Skin epidermis (tissue), 12 donors: Measurements from ENCODE around the gene NGLY1.

Source experiments
- H3K27ac ChIP-seq, 21 experiments: fragments of 200-600 bp; sonication (generic) in 11 of 21; one replicate each; pipeline ENCODE4 v1.5.0; 2020; ENCODE audit warnings: mild to moderate bottlenecking in 3 of 21, inconsistent platforms in 2 of 21, moderate library complexity in 2 of 21
- H3K4me3 ChIP-seq, 7 experiments: fragments of 200-600 bp; sonication (generic) in 2 of 7; one replicate each; pipeline ENCODE4 v1.5.0; 2020; ENCODE audit warnings: inconsistent platforms in 2 of 7, mild to moderate bottlenecking in 2 of 7, moderate library complexity in 1 of 7

NGLY1 gene

DNA sequence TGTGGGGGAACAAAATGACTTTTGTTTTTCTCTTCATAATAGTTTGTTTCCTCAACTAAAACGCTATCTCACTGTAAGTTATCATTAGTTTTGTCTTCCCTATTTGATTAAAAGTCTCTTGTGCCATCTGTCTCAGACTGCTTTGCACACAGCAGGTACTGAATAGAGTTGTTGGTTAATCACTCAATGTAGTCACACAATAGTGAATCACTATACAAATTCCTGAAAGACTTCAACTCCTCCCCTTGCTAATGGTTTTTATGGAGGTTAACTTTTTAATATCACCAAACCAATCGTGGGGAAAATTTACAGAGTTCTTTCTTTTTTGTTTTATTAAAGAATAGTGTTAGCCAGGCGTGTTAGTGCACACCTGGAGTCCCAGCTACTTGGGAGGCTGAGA is 2.6 kb upstream of the NGLY1 start:
- Histone ChIP-seq H3K27ac (no peak overlapping the region), H3K4me3 (no peak overlapping the region)

- Histone ChIP-seq H3K27ac (no peak overlapping the region), H3K4me3 (no peak overlapping the region)
These were observed 1.7 kb upstream of the NGLY1 start for GRCh38 chr3:25784971-25785370.

DNA sequence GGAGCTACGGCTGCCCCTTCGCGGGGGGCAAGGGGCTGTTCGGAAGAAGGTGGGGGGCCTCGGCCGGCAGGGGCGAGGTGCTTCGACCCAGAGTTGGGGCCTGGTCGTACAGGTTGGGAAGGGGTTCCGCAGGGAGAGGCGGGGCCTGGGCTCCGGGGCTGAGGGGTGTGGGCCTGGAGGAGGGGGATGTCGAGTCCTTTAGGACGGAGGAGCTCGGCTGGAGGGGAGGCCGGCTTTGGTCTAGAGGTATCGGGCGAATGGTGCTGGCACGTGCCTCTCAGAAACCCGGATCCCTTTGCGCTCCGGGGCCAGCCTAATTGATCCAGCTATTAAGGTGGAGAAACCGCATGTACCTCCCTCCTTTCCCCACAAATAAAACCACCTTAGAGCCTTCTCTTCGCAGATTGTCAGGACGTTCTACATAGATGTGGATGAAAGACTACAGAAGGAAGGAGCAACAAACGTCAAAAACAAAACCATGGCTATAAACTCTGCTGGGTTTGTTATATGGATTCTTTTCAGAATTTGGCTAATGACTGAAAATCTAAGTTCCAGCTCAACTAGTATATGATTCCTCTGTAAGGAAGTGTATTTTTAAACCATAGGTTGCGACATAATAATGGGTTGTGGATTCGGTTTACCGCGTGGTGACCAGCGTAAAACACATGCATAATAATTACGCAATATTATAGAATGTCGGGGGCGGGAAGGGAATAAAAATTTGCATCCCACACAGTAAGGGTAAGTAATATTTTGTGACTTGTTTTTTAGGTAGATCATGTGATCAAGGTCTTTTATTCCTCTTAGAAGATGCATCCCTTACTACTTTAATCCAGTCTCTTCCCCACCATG is 644 bp upstream of the NGLY1 start:
- H3K4me3 ChIP-seq = peak overlapping the region; percentile 90 to 98 (median 96)
- H3K27ac ChIP-seq = peak overlapping the region in 20 of 21 experiments; percentile 77 to 97 (median 88)

GRCh38 chr3:25782636-25782937 is 656 bp downstream of the NGLY1 start:
- Histone ChIP-seq H3K27ac (peak overlapping the region in 20 of 21 experiments; percentile 77 to 97 (median 90)), H3K4me3 (peak overlapping the region; percentile 90 to 98 (median 96))

DNA sequence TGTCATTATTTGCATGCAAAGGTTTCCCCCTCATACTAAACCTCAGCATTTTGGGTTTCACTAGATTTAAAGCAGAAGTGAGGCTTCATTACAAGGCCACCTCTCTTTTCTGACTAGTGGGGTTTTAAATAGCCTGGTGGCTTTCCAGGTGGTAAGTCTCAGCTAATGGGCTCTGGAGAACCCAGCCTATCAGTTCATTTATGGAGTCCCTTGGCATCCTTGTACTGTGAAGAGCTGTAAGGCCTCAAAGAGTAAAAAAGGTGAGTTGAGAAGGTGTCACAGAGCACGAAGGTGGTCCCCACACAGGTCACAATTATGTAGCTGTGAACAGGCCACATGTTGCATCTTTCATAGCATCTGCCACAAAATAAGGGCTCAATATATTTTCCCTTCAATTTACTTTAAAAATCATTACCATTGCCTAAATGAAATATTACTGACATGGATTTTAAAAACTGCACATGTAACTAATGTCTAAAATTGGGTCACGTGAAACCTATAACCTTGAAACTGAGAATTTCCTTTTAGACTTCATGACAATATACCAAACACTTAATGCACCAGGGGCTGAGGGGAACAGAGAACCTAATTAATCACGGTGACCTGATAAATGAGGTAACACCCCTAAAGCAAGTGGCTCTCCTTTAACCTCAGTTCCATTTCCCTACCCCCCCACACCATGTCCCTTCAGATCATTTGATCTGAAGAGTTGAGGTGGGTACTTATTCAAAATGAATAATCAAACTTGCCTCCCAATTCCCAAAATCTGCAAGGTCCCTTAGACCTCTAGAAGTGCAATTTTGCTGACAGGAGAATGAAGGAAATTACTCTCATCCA is 1.3 kb downstream of the NGLY1 start:
- Histone ChIP-seq H3K4me3 (peak overlapping the region; percentile 90 to 98 (median 96)), H3K27ac (peak overlapping the region in 5 of 21 experiments; percentile 79 to 97 (median 90))

- Histone ChIP-seq H3K27ac (no peak overlapping the region), H3K4me3 (no peak overlapping the region)
These were observed 2.0 kb downstream of the NGLY1 start for GRCh38 chr3:25781145-25781757.

- no peak overlapping the region for H3K4me3 ChIP-seq
- no peak overlapping the region for H3K27ac ChIP-seq
These were observed 2.6 kb downstream of the NGLY1 start for GRCh38 chr3:25780618-25781017.

DNA sequence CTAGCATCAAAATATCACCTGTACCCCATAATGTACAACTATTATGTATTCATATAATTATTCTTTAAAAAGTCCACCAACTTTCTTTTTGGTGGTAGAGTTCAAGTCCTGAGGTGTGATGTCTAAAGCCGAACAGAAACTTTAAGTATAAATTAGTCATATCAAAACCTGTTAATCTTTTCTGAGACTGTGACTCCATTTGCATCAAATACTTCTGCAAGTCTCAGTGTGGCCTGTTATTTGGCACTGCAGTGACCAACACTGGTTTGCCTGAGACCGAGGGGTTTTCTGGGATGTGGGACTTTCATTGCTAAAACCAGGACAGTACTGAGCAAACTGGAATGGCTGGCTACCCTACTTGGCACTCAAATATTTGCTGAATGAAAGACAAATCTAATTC is 7.3 kb downstream of the NGLY1 start:
- no peak overlapping the region for H3K4me3 ChIP-seq

DNA sequence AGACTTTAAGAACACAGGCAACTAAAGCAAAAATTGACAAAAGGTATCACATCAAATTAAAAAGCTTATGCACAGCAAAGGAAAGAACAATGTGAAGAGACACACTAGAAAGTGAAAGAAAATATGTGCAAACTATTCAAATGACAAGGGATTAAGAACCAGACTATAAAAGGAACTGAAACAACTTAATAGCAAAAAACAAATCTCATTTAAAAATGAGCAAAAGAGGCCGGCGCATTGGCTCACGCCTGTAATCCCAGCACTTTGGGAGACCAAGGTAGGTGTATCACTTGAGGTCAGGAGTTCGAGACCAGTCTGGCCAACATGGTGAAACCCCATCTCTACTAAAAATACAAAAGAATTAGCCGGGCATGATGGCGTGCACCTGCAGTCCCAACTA is 14.4 kb downstream of the NGLY1 start:
- Histone ChIP-seq H3K27ac (no peak overlapping the region), H3K4me3 (no peak overlapping the region)

More for the DNA sequence above, 7.3 kb downstream of the NGLY1 start:
- no peak overlapping the region for H3K27ac ChIP-seq

GRCh38 chr3:25751725-25752124 is 31.5 kb downstream of the NGLY1 start:
- no peak overlapping the region for H3K4me3 ChIP-seq
- no peak overlapping the region for H3K27ac ChIP-seq

DNA sequence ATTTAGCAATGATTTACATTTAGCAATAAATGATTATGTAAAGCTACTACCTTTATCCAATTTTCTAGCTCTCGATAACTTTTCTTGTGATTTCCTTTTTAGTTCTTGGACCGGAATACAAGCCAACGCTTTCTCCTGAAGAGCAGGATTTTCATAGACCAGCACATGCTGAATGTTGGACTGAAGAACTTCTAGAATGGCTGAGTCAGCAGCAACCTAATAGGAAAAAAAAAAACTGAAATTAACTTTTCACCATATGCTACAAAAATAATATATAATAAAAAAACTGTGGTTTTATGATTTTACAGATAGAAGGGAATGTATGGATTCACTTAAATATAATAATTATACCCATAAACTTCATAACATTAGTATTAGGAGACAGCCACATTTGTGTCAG is 32.2 kb downstream of the NGLY1 start:
- Histone ChIP-seq H3K4me3 (no peak overlapping the region), H3K27ac (no peak overlapping the region)

DNA sequence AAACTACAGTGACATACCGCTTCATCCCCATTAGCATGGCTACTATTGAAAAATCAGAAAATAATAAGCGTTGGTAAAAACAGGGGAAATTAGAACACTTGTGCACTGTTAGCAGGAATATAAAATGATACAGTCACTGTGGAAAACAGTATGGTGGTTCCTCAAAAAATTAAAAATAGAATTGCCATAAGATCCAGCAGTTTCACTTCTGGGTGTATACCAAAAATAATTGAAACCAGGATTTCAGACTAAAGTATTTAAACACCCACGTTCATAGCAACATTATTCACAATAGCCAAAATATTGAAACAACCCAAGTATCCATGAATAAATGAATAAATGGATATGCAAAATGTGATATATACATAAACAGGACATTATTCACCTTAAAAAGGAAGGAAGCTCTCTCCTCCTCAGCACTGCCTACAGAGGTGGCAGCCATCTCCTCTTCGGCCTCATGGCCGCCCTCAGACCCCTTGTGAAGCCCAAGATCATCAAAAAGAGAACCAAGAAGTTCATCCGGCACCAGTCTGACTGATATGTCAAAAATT is 34.1 kb downstream of the NGLY1 start:
- H3K27ac ChIP-seq = peak overlapping the region in 1 of 21 experiments; percentile 11

DNA sequence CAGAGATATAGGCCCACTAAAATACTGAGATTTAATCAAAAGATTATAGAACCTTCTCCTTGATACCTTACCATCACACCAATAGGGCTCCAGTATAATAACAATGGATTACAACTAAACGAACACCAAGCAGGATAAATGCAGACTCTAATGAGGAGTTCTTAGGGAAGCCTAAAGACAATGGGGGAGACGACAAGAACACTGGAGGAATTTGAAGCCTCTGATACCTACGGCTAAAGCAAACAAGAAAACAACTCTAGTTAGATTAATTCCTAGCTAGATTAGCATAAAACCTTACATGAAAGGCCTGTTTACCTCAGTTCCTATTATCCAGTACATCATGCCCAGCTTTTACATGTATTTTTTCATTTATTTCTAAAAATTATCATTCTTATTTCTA is 35.1 kb downstream of the NGLY1 start:
- Histone ChIP-seq H3K4me3 (no peak overlapping the region), H3K27ac (no peak overlapping the region)

More for the DNA sequence above, 34.1 kb downstream of the NGLY1 start:
- H3K4me3 ChIP-seq = no peak overlapping the region

DNA sequence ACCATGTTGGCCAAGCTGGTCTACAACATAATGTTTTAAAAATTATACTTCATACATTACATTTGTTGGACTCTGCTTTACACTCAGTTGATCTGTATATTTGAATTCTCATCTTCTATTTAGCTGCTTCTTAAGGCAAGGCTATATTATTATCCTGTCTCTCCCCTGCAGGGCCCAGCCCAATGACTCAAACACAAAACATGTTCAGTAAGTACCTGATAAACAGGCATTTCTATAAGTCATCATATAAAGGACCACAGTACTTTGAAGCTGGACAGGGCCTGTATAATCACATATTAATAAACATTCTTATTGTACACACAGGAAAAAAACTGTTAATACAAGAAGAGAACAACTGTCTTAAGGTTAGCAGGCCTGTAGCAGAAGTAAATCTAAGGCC is 36.2 kb downstream of the NGLY1 start:
- no peak overlapping the region for H3K4me3 ChIP-seq
- H3K27ac ChIP-seq = no peak overlapping the region

- H3K27ac ChIP-seq = no peak overlapping the region
- no peak overlapping the region for H3K4me3 ChIP-seq
These were observed 38.8 kb downstream of the NGLY1 start for GRCh38 chr3:25744470-25744869.

DNA sequence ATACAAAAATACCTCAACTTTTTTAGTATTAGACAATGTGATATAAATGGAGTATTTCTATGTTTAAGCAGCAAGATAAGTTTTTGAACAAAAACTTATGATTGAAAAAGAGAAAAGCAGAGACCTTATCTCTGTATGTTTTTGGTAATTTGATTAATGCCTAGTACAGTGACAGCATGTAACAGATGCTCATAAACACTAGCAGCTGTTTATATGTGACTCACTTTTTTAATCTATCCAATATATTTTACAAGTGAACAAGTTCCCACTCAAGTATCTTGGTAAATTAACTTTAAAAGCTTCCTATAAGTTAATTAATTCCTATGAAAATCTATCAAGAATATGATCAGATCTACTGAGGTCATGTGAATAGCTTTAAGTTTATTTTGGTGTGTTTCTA is 55.1 kb downstream of the NGLY1 start:
- Histone ChIP-seq H3K27ac (no peak overlapping the region), H3K4me3 (no peak overlapping the region)

DNA sequence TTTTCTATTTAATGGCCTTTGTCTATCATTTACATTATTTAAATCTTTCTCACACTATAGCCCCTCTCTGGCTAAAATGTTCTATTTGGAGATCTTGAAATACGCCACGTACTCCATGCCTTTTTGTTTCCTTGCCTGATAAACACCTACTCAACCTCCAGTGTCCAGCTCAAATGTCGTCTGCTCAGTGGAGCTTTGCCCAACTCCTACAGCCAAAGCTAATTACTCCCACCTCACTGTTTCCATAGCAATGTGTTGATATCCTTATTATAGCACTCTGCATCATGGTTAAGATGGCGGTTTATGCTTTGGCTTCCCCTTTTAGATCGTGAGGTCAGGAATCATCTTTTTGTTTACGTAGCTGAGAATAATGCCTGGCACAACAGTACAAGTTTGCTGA is 55.9 kb downstream of the NGLY1 start:
- Histone ChIP-seq H3K4me3 (no peak overlapping the region), H3K27ac (no peak overlapping the region)

GRCh38 chr3:25725810-25726209 is 57.4 kb downstream of the NGLY1 start:
- H3K4me3 ChIP-seq = no peak overlapping the region
- H3K27ac ChIP-seq = no peak overlapping the region

DNA sequence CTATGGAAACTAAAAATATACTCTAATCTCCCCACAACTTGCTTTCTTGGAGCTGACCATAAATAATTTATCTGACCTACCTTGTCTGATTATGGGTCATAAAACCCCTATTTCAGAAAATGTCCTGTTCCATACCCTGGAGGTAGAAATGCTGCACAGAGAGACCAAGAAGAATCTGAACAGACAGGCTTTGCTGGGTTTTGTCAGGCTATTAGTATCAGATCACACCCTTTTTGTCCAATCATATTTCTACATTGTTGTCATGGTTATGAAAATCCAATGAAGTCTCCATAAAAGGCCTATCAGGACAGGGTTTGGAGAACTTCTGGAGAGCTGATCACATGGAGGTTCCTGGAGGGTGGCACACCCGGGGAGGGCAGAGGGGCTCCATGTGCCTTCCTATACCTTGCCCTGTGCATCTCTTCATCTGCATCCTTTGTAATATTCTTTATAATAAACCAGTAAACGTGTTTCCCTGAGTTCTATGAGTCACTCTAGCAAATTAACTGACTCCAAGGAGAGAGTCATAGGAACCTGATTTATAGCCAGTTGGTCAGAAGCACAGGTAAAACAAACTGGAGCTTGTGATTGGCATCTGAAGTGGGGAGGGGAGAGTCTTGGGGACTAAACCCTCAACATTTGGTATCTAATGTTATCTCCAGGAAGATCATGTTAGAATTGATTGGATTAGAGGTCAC is 58.1 kb downstream of the NGLY1 start:
- Histone ChIP-seq H3K4me3 (no peak overlapping the region), H3K27ac (no peak overlapping the region)

GRCh38 chr3:25723802-25724201 is 59.4 kb downstream of the NGLY1 start:
- Histone ChIP-seq H3K4me3 (no peak overlapping the region), H3K27ac (no peak overlapping the region)
